ENCODE data around the gene PIK3C3. TPM values are rescaled to one million over a fixed set of nuclear protein-coding genes. Genes with fewer than 3 reads are reported as not detected.

PIK3C3 gene
- total RNA-seq, 2 donors from 2014 or later, result 23.1 to 31.0 TPM

DNA sequence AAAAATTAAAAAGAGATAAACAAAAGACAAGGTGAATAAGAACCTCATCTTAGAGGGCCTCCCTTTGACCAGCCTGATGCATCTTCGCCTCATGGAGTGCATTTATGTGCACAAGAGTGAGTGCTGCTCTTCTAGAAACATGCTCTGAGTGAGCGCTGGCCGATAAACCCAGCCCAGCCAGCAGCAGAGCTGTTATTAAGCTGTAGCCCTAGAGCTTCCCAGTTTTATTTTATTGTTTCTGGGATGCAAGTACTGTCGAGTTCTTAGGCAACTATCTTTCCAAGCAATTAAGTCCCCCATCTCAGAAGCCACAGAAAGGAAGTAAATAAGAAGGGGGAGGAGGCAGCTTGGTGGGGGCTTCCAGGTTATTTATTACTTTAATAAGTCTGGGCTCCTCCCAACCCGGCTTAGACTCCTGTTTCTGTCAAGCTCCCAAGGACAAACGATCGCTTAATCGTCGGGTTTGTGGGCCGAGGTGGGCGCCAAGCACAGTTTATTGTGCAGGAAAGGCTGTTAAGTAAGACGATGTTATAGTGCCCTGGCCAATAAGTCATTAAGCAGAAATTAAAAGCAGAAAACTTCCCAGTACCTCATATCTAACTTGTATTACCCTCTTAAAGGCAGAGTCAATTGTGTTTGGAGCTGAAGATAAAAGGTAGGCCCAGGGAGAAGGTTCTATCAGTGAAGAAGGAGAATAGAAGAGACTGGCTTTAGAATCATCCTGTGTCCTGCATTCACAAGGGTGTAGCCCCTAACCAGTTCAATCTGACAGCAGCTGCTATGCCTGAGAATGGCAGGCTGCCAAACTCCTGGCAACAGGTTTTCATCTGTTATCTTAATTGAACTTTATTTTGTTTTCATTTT, 176.3 kb downstream of the PIK3C3 start:
- ATAC-seq (no peak), DNase-seq (peak in 2 of 4 donors; percentile 27 to 42)
- H3K27me3 ChIP-seq, result no peaks in the 10 kb centered on the region
- no peaks in the 10 kb centered on the region for H3K9me3 ChIP-seq
- H3K36me3 ChIP-seq (replicated peaks in 1 of 2; ENCODE audit: insufficient read depth in 1 of 2, low read depth in 2 of 2), result no peaks in the 10 kb centered on the region
- no peak for TF ChIP-seq POLR2A (IDR thresholded peaks at IDR 0.05)
- TF ChIP-seq, protein P1, sequence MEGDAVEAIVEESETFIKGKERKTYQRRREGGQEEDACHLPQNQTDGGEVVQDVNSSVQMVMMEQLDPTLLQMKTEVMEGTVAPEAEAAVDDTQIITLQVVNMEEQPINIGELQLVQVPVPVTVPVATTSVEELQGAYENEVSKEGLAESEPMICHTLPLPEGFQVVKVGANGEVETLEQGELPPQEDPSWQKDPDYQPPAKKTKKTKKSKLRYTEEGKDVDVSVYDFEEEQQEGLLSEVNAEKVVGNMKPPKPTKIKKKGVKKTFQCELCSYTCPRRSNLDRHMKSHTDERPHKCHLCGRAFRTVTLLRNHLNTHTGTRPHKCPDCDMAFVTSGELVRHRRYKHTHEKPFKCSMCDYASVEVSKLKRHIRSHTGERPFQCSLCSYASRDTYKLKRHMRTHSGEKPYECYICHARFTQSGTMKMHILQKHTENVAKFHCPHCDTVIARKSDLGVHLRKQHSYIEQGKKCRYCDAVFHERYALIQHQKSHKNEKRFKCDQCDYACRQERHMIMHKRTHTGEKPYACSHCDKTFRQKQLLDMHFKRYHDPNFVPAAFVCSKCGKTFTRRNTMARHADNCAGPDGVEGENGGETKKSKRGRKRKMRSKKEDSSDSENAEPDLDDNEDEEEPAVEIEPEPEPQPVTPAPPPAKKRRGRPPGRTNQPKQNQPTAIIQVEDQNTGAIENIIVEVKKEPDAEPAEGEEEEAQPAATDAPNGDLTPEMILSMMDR (IDR thresholded peaks at IDR 0.05), result no peak
- intact Hi-C loops (cut with DNase I), result no loop called here
- H3K4me1 ChIP-seq, result peaks cover 6% of the 10 kb centered on the region
- no peak overlapping the region for H3K4me3 ChIP-seq
- 28 to 30% methylated on average over 12 of the region's 12 CpGs for WGBS, 2 donors
- H3K27ac ChIP-seq, result no peak overlapping the region

GRCh38 chr18:42131930-42132244, 176.9 kb downstream of the PIK3C3 start:
- intact Hi-C loops (cut with DNase I), result no loop called here
- H3K4me1 ChIP-seq, result peaks cover 6% of the 10 kb centered on the region
- no peak overlapping the region for H3K4me3 ChIP-seq
- WGBS, 2 donors, result 70 to 84% methylated on average over 2 of the region's 2 CpGs
- H3K27me3 ChIP-seq, result no peaks in the 10 kb centered on the region
- no peaks in the 10 kb centered on the region for H3K9me3 ChIP-seq
- DNase-seq (no peak), ATAC-seq (no peak)
- no peak for TF ChIP-seq POLR2A (IDR thresholded peaks at IDR 0.05)
- TF ChIP-seq, protein P1 (IDR thresholded peaks at IDR 0.05), result no peak
- H3K36me3 ChIP-seq (replicated peaks in 1 of 2; ENCODE audit: insufficient read depth in 1 of 2, low read depth in 2 of 2), result no peaks in the 10 kb centered on the region
- H3K27ac ChIP-seq, result no peak overlapping the region
